ENCODE results near the gene SPPL2B.

The SPPL2B gene

GRCh38 chr19:2327773-2328400, 597 bp upstream of the SPPL2B start:
- TF ChIP-seq TCF4 (CRISPR knock-in tag; IDR thresholded peaks at IDR 0.05; ENCODE audit: borderline replicate concordance), result no peak
- ATAC-seq, result peak; percentile 60

- TF ChIP-seq GLIS3 (CRISPR knock-in tag; IDR thresholded peaks at IDR 0.05) (no peak), ZNF70 (CRISPR knock-in tag; IDR thresholded peaks at IDR 0.05) (no peak), SNAI2 (CRISPR knock-in tag; IDR thresholded peaks at IDR 0.05) (no peak), CREB5 (CRISPR knock-in tag; IDR thresholded peaks at IDR 0.05; ENCODE audit: low read depth) (no peak), ISL1 (CRISPR knock-in tag; IDR thresholded peaks at IDR 0.05) (no peak), OSR1 (CRISPR knock-in tag; IDR thresholded peaks at IDR 0.05) (no peak), ZFP30 (CRISPR knock-in tag; IDR thresholded peaks at IDR 0.05) (no peak), TOX (CRISPR knock-in tag; IDR thresholded peaks at IDR 0.05; ENCODE audit: borderline replicate concordance) (no peak), ZNF8 (CRISPR knock-in tag; IDR thresholded peaks at IDR 0.05) (no peak), TCF4 (CRISPR knock-in tag; IDR thresholded peaks at IDR 0.05; ENCODE audit: borderline replicate concordance) (no peak), ARNTL (CRISPR knock-in tag; IDR thresholded peaks at IDR 0.05; ENCODE audit: borderline replicate concordance, low read depth) (no peak), ZNF565 (CRISPR knock-in tag; conservative IDR thresholded peaks at IDR 0.05; ENCODE audit: low read depth) (no peak), TSHZ2 (CRISPR knock-in tag; IDR thresholded peaks at IDR 0.05) (no peak)
- peak; percentile 10; the same call in 2 of the 3 replicates for ATAC-seq
These were observed 630 bp downstream of the SPPL2B start for GRCh38 chr19:2329149-2329478.

- ATAC-seq, result no peak
- TF ChIP-seq TSHZ2 (CRISPR knock-in tag; IDR thresholded peaks at IDR 0.05) (no peak), ZC3H10 (CRISPR knock-in tag; IDR thresholded peaks at IDR 0.05) (no peak), OSR1 (CRISPR knock-in tag; IDR thresholded peaks at IDR 0.05) (no peak), BACH2 (CRISPR knock-in tag; IDR thresholded peaks at IDR 0.05; ENCODE audit: borderline replicate concordance) (no peak), POU6F1 (CRISPR knock-in tag; IDR thresholded peaks at IDR 0.05; ENCODE audit: borderline replicate concordance, low read depth) (no peak), CREB5 (CRISPR knock-in tag; IDR thresholded peaks at IDR 0.05; ENCODE audit: low read depth) (no peak), RARB (CRISPR knock-in tag; IDR thresholded peaks at IDR 0.05) (no peak), ZNF70 (CRISPR knock-in tag; IDR thresholded peaks at IDR 0.05) (no peak), PATZ1 (CRISPR knock-in tag; IDR thresholded peaks at IDR 0.05; ENCODE audit: borderline replicate concordance) (no peak), ARNTL (CRISPR knock-in tag; IDR thresholded peaks at IDR 0.05; ENCODE audit: borderline replicate concordance, low read depth) (no peak), TOX (CRISPR knock-in tag; IDR thresholded peaks at IDR 0.05; ENCODE audit: borderline replicate concordance) (no peak), PPARA (CRISPR knock-in tag; IDR thresholded peaks at IDR 0.05; ENCODE audit: borderline replicate concordance) (no peak), ZFP30 (CRISPR knock-in tag; IDR thresholded peaks at IDR 0.05) (no peak), ZNF565 (CRISPR knock-in tag; conservative IDR thresholded peaks at IDR 0.05; ENCODE audit: low read depth) (no peak), CSRNP3 (CRISPR knock-in tag; IDR thresholded peaks at IDR 0.05) (no peak), CSDC2 (CRISPR knock-in tag; IDR thresholded peaks at IDR 0.05) (no peak), TCF4 (CRISPR knock-in tag; IDR thresholded peaks at IDR 0.05; ENCODE audit: borderline replicate concordance) (no peak), GLIS3 (CRISPR knock-in tag; IDR thresholded peaks at IDR 0.05) (no peak)
These were observed 1.0 kb downstream of the SPPL2B start for GRCh38 chr19:2329501-2329916.

All from SK-N-SH treated with all-trans-retinoic acid at 6 μM for 48 hours (cell line).